Left hindlimb (tissue), 1 donor: ENCODE data around the gene WFS1.

Experiments
- DNase-seq: peaks from one replicate; pipeline ENCODE4 v3.0.0-alpha.2; 2018

The WFS1 gene

DNA sequence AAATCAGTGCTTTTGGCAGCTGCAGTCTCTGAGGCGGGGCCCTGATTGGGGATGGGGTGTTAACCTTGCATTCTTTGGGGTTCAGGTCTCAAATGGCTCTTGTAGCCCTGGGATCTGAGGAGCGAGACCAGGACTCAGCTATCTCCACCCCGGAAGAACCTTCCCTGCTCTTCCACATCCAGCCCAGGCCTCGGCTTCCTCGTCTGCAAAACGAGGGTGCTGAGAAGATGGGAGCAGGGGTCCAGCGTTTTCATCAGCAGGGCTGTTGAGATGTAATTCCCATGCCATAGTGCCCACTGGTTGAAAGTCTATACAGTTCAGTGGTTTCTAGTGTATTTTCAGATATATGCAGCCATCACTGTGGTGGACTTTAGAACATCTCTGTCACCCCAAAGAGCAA is 34.6 kb upstream of the WFS1 start:
- DNase-seq: no peak

DNA sequence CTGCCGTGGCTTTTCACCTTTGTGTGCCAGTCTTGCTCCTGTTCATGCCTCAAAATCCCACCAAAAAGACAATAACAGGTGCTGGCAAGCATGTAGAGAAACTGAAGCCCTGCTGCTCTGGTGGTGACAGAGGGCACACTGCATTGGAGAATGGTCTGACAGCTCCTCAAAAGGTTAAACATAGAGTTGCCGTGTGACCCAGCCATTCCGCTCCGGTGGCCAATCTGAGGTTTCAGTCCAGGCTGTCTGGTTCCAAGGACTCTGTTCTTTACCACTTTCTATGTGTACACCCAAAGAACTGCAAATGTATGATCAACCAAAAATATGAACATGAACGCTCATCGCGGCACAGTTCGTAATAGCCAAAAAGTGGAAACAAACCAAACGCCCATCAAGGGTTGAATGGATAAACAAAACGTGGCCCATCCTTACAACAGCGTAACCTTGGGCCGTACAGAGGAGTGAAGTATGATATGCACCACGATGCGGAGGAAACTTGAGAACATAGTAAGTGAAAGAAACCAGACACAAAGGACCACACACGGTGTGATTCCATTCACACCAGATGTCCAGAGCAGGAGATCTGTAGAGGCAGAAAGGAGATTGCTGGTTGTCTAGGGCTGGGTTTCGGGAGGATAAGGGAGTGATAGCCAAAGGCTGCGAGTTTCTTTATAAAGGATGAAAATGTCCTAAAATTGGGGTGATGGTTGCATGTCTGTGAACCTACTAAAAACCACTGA is 33.6 kb upstream of the WFS1 start:
- no peak for DNase-seq

DNA sequence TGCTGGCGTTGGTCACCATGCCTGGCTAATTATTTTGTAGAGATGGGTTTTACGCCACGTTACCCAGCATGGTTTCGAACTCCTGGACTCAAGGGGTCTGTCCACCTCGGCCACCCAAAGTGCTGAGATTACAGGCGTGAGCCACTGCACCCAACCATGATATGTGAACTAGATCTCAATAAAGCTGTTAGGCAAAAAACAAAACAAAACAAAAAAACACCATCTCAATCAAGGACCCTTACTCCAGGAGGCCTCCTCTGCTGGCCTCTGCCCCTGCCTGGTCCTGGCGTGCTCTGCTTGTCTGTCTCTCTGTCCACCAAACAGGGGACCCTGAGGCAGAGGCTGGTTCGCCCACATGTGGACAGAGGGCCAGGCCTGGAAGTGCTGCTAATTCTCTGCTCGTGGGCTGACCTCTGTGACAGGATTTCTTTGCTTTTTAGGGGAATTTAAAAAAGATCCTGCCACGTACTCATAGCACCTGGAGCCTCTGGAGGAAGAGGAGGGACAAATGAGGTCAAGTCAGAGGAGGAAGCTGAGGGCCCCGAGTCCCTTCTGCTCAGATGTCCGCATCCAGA is 32.7 kb upstream of the WFS1 start:
- DNase-seq: no peak

DNA sequence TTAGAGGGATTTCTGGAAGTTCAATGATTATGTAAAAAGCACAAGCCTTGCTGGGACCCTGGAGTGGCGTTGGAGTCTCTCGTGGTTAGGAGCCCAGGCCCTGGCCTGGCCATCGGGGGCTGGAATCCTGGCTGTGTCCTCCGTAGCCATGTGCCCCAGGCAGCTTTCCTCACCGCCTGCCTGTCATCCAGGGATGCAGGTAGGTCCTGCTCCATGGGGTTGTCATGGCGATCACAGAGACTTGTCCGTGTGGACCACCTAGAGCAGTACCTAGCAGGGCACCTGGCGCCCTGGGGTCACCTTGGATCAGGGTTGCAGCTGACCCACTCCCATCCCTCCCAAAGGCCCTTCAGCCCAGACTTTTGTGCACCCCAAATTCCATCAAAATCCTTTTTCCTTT is 30.2 kb upstream of the WFS1 start:
- no peak for DNase-seq

DNA sequence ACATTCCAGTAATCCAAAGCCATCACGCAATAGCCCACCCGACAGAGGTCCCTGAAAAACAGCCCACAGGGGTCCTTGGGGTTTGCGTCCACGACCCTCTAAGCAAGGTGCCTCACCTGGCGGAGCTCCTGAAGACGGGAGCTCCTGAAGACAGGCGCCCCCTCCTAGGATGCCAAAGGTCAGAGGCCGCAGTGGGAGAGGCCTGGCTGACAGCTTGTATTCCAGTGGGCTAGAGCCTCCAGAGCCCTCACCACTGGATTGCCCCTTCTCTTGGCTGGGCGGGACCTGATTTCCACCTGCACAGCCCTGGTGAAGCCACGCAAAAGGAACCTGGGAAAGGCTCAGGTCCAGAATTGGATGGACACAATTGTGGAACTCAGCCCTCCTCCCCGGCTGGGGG is 29.7 kb upstream of the WFS1 start:
- no peak for DNase-seq

DNA sequence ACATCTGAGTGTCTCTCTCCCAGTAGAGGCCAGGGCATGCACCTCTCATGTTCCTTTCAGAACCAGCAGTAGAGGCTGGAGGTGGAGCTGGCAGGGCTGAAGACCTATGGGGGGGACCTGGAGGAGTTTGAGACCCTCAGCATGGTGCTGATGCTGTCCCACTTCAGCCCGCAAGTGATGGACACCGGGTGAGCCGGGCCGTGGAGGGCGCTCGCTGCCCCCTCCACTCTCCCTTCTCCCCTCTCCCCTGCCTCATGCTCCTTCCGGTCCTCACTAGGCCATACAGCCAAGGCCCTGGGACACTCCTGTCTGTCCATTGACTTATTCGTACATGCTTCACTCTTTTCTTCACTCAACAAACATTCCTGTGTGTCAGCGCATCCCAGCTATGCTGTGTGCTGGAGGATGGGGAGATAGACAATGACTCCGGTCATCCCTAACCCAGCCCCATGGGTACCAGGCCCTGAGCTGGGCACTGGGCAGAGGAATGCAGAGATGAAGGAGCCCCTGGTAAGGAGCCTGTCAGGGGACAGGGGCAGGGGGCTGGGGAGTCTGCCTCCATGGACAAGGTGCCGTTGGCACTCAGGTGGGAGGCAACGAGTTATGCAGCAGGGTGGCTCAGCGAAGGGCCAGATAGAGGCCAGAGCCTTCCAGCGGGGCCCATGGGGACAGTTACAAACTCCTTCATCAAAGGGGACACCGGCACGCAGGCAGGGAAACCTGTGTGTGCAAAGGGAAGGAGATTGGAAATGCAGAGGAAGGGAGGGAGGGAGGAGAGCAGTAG is 28.4 kb upstream of the WFS1 start:
- no peak for DNase-seq

DNA sequence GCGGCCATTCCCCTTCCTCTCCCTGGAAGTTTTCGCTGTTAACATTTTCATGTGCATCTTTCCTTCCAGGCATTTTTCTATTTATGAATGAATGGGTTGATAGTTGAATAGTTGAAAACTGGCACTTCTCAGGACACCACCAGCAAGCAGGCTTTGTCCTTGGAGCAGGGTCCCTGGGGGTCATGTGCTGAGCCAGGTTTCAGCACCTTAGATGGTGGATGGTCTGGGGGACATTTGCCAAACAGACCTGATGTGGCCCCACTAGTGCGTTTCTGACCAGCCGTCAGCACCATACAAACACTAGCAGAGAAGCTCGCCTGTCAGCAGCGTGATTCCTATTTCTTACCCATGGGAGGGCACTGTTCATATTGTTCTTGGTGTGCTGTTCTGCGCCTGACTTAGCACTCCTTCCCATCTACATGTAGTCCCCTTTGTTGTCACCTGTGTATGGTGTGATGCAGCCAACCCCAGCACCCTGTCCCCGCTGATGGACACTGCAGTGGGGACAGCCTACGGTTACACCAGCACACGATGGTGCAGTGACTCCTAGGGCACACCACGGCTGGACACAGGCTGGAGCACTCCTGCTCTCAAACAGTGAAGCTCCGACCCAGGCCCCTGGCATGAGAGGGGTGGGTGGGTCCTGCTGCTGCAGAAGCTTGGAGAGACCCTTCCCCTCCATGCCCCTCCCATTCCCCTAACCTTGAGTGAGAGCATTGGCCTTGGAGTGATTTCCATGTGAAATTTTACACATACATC is 27.2 kb upstream of the WFS1 start:
- no peak for DNase-seq

DNA sequence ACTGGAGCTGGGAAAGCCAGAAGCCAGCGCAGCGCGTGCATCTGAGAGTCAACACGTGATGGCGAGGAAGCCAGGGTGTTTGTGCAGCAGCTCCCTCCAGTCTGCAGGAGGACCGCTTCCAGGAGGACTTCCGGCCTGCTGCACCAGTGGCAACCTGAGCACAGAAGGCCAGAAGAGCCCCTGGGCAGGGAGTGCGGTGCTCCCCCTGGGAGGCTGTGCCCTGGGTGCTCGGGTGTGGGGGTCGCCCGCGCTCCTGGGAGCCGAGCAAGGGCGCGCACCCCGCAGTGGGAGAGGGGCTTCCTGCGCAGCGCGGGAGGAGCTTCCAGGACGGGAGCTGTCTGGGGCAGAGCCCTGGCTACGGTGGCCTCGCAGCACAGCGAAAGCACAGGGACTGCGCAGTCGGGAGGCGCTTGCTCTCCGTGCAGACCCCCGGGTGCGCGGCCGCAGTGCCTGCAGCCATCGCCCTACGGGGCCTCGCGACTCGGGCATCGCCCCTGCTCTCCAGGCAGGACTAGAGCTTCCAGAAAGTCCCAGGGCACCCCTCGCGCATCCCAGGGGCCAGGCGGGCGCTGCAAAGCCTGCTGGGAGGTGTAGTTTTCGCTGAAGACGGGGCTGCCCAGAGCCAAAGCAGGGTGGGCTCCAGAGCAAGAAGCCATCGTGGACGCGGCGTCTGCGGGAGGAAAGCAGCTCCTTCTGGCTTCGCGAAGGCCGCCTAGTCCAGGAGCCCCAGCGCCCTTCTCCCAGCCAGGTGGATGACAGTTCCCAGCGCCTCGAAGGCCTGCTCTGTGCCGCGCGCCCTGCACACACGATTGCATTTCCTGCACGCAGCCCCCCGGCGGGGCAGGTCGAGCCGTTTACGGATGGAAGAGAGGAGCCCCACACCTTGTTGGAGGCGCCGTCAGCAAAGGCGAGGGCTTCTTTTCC is 24.1 kb upstream of the WFS1 start:
- DNase-seq: peak; percentile 42

DNA sequence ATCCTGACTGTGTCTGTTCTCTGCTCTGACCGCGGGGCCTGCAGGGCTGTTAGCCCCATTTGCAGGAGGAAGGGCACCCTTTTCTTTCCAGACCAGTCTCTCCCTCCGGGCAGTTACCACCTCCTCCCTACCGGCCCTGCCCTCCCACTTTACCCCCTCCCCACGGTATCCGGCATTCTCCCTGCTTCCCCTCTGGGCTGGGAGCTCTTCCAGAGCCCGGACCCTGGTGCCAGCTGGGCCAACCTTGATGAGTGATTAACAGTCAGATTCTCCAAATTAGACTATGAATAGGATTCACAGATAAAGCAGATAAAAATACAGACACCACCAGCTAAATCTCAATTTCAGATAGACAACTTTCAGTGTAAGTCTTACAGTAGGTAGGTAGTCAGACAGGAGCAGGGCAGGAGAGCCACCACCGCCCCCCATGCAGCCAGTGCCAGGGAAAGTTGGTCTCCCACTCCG is 23.4 kb upstream of the WFS1 start:
- no peak for DNase-seq

DNA sequence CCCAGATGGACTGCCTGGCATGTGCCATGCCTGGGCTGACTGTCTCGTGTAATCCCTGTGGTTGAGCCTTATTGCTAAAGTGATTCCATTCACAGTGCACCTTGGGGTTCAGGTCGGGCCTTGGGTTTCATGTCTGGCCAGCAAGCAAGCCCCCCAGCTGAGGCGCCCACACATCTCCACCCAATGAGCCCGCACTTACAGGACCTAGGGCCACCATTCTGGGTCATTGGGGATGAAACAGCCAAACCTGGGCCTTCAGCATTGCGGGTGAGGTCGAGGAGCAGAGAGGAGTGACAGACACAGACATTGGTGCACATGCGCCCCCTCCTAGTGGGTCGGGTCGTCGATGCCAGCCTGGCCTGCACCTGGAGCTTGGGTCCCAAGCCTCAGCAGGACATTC is 21.3 kb upstream of the WFS1 start:
- no peak for DNase-seq

DNA sequence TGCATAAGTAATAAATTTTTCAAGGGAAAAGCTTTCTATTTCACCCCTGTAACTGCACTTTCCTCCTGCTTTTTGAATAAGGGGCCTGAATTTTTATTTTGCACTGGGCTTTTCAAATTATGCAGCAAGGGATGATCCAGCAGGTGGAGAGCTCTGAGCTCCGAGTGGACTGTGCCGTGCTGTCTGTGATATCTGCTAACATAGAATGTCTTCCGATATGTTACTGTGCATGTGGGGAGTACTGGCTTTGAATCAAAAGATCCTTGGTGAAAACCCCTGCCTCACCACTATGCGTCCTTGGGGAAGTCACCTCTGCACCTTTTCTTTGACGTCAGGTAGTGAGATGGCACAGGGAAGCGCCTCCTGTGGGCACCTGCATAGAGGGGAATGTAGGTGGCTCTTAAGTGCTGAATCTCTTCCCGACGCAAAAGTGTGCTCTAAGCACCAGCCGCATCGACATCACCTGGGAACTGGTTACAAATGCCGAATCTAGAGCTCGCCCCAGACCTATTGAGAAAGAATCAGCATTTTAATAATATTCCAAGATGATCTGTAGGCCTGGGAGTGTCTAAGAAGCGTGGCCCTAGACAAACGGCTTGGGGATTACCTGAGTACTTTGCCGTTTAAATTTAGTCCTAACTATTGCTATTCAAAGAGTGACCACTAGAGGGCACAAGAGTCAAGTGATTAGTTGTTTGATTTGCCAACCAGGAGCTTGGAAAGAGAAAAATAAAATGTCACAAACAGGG is 19.2 kb upstream of the WFS1 start:
- DNase-seq: no peak

DNA sequence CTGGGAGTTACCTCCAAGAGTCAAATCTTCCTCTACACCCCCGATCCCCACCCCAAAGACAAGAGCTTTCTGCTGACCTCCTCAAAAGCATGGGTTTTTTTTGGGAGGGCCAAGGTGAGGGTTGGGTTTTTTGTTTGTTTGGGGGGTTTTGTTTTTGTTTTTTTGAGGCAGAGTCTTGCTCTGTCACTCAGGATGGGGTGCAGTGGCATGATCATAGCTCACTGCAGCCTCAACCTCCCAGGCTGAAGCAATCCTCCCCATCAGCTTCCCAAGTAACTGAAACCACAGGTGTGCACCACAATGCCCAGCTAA is 18.7 kb upstream of the WFS1 start:
- no peak for DNase-seq

DNA sequence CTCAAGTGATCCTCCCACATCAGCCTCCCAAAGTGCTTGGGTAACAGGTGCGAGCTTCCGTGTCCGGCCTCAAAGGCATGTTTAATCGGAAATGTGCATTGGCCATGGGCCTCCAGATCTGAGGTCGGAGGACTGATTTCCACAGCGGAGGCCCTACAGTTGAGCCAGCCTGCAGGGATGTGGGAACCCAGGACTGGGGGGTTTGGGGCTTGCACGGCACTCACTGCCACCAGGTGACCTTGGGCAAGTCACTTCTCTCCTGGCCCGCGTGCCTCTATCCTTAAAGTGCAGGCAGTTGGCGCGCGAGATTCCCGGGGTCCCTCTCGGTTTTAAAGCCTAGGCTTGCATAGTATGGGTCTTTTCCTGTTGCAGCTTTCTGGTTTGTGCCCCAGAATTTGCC is 18.3 kb upstream of the WFS1 start:
- no peak for DNase-seq

DNA sequence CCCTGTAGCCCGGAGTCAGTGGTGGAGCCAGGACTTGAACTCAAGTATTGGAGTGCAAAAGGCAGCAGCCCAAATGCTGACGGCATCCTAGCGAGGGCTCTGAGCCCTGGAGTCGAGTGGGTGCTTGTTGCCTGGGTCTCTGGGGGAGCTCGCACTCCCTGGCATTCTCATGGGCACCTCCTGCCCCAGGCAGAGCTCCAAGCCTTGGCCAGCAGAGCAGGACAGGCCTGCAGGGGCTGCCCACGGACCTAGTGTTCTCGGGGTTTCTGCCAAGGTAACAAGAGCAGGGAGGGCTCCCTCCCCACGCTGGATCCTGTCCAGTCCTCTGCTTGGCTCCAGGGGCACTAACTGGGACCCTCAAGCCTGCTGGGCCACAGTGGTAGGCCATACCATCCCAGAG is 17.6 kb upstream of the WFS1 start:
- no peak for DNase-seq

DNA sequence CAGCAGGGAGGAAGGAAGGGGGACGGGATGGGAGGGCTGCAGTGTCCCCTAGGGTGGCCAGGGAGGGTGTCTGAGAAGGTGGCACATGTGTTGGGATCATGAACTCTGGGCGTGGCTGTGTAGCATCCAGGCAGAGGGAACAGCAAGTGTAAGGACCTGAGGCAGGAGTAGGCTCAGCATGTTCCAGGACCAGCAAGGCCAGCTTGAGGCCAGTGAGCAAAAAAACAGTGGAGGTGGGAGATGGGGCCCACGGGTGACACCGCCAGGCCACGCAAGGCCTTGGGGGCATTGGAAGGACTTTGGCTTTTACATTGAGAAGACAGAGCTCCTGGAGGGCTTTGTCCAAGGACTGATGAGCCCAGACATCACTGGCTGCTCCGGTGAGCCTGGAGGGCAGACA is 16.5 kb upstream of the WFS1 start:
- no peak for DNase-seq

DNA sequence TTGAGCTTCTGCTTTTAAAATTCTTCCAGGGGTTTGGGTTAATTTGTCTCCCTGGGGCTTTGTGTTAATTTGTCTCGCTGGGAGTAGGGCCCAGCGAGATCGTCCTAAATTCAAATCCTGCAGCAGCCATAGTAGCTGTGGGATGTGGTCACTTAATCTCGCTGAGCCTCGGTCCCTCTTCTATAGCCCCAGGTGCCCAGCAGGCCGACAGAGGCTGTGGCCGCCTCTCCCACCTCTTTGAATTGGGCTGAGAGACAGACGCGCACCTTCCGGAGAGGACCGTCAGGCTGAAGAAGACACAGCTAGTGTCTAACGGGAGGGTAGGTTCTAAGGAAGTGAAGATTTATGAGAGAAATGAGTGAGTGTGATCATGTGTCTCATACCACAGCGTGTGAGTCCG is 15.7 kb upstream of the WFS1 start:
- DNase-seq: no peak

DNA sequence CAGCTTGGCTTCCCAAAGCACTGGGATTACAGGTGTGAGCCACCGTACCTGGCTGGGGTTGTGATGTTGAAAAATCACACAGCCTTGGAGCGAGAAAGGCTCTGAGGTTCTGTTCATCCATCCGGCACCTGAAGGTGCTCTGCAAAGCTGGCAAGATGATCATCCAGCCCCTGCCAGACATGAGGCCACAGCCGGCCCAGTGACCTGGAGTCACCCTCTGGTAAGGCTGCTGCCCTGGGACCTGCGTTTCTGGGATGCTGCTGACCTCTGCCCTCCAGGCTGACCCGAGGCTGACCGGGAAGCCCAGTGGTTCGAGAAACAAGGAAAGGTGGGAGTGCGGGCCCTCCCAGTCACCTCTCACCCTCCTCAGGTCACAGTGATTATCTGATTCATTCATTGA is 13.5 kb upstream of the WFS1 start:
- DNase-seq: no peak

DNA sequence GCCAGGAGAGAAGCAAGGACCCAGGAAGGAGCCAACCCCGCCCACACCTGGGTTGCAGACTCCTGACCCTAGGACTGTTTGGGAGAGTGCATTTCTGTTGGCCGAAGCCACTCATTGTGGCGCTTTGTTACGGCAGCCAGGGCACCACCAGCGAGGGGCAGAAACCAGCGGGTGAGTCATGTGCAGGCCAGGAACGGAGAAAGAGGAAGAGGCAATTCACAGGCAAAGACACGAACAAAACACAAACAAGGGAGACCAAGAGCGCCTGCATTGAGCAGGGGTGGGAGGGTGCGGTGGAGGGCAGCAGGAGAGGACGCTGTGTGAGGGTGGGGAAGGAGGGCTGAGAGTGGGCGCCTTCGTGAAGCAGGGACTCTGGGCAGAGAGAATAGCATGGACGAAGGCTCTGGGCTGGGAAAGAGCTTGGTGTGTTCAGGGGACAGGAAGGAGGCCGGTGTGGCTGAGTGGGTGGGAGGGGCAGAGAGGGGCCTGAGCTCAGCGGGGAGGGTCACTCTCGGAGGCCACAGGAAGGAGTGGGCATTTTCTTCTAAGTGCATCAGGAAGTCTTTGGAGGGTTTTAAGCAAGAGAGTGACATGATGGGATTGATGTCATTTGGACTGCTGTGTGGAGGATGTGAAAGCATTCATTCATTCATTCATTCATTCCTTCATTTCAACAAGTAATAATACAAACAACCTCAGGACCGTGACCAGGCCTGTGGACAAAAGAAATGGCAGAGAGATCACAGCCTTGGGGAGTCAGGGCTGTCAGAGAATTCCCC is 12.2 kb upstream of the WFS1 start:
- no peak for DNase-seq

DNA sequence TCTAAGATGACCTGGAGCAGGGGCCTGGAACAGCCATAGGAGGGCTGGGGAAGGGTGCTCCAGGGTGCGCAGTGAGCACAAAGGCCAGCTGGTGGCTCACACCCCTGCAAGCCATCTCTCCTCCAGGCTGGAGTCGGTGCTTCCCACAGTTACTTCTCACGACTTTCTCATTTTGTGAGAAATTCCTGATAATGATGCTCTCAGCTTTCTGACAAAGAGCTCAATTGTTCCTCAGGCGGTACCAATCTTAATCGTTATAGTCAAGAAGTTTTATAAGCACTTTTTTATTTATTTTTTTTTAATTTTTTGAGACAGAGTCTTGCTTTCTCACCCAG is 11.7 kb upstream of the WFS1 start:
- no peak for DNase-seq

DNA sequence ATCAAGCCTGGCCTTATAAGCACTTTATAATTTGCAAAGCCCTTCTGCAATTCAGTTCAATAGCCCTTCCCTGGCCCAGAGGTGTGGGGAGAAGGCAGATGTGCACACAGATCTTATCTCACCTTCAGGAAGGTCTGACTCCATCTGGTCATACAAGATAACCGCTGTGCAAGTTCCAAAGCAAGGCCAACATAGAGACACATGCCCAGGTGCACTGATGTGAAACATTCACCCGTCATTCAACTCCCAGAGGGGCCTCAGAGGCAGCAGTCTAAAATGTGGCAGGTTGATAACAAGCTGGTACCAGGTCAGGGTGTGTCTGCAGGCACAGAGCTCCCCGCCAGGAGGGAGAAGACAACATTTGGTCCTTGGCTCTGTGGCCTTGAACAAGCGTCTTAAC is 10.9 kb upstream of the WFS1 start:
- no peak for DNase-seq

DNA sequence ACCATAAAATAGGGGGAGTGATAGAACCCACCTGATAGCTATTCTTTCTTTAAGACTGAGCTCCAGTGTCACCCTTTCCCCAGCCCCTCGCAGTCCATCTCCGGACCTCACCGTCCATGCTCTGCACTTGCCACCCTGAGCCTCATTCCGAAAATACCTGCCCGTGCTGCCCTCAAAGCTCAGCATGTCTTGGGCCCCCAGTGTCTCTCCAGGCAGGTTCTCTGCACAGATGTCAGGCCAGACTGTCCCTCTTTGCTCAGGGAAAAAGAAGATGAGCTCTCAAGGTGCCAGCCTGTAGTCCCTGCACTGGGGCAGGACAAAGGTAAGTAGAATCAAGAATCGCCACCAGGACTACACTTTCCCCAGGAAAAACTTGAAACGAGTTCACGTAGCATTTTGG is 9.8 kb upstream of the WFS1 start:
- DNase-seq: no peak
